Activated gamma-delta T cell treated with Interleukin-2 at 50 U/mL for 16 hours (primary cell): Measurements from ENCODE around the gene ZNF101.

Experiments used
- DNase-seq: peaks from one replicate; pipeline ENCODE4 v3.0.0-alpha.2; 2020

ZNF101 gene

DNA sequence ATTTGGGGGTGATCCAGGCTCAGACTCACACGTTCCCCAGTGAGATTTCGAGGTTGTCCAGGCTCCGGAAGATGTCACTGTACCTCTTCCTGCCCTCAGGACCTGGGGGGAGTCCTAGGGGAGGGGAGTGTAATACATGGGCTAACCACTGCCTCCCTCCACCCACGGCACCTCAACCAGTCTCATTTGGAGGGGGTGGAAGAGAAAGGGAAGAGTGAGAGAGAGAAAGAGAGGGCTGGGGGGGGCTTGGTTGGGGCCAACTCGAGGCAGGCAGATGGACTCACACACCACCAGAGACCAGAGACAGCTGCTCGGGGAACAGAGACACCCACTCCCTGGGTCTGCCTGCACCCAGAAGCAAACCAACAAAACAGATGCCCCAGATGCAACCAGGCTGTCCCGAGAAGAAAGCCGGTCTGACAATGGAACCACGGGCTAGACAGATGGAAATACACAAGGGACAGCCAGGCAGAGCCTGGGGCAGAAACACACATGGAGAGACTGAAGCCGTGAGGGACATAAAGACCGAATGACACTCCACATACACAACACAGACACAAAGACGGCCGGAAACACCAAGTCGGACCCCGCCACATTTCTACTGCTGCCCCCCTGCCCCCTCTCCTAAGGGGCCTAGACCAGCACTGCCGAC, 26.0 kb upstream of the ZNF101 start:
- DNase-seq = peak; percentile 52

DNA sequence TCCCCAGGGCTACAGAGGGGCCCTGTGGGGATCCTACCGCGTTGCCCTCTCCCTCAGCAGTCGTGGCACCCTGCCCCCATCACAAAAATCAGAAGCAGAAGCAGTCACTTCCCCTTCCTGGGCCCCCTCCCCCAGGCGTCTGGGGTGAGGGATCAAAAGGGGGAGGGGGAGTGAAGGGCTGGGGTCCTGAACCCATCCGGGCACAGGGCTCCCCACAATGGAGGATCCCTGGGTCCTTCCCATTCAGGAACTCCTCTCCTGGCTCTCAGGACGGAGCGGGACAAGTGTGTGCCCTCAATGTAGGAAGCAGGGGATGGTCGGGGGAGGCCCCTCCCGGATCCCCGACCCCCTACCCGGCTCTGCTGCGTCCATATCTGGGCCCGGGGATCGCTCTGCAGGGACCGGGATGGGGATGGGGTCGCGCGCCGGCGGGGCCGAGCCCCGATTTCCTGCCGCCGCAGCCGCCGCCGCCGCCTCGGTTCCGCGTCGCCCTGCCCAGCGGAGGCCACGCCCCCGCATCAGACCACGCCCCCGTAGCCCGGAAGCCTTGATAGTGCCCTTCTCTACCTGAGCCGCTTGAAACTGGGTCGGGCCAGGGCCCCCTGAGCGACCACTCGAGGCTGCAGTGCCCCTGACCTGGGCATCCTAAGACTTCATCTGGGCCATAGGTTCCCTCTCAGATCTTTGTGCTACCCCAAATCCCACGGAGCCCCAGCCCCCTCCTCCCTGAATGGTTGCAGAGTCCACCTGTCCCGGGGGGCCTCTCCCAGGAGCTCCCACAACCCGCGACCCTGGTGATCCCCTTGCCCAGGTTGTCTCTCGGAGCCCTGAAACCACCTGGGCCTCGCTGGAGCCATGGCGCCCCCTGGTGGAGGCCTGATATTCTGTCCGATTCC, 25.2 kb upstream of the ZNF101 start, which contains the start of gene GMIP:
TSS of gene GMIP (minus strand) at position 500 of the 896 bp plus-strand sequence. CDS start at position 372, 128 bp downstream.
- peak; percentile 92 for DNase-seq

DNA sequence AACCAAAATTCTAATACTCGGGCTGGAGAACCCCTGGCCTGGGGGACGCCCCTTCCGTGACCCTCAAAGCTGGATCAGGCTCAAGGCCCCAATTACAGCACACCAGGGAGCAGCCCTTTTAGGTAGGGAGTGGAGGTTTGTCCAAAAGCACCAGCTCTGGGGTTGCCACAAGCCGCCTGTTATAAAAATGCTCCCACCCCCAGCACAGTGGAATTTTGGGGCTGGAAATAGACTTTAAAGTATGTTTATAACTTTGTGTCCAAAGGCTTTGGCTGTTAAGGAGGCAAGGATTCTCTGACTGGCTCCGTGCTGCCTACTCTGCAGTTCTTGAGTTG, 24.6 kb upstream of the ZNF101 start:
- no peak for DNase-seq

DNA sequence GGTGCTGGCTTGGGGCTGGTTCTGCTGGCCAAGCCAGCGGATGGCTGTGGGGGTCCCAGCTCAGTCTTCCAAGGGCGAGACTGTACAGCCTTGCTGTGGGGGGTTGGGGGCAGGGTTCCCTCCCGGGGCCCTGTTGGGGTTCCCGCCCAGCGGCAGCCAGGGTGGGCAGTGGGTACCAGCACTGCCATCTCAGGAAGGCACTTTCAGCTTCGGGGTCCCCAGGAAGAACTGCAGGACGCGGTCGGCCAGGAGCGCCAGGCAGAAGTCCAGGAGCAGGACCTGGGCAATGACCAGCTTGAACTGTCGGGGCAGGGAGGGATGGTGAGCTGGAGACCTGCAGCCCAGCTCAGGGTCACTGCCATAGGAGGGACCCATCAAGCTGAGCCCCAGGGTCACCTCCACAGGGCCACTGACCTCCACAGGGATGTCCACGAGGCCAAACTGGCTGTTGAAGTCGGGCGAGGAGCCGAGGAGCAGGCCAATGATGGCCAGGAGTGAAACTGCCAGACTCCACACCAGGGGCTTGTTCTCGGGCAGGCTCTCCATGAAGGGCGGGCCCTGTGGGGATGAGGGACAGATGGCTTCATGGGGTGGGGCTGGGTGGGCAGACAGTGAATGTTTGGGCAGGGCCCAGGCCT, 23.3 kb upstream of the ZNF101 start:
- DNase-seq = no peak

DNA sequence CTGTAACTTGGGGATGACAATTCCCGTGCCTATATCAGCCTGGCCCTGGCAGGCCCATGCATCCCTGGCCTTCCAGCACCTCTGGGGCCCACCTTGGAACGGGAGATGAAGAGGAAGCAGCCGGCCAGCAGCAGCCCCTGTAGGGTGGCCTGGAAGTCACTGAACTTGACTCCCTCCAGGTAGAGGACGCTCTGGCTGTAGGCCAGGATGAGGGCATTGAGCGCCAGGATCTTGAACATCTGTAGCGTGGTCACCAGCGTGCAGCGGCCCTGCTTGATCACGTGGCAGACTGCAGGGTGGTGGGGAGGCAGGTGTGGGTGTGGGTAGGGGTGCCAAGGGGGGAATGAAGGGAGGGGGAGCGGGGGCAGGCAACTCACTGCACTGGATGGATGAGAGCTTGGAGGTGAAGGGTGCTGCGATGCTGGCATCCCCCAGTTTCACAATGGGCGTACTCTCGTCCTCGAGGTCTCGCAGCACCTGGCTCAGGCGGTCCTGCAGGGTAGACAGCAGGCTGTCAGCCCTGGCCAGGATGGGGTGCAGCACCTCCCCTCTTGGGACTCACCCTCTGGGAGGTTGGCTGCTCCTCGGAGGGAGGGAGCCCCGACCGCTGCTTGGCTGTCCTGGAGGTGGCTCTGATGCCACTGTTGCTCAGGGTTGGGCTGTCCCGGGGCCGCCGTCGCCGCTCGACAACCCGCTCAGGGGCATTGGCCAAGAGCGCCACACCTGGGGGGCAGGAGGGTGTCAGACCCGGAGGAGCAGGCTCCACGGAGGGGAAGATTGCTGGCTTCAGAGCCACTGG, 21.4 kb upstream of the ZNF101 start:
- no peak for DNase-seq

DNA sequence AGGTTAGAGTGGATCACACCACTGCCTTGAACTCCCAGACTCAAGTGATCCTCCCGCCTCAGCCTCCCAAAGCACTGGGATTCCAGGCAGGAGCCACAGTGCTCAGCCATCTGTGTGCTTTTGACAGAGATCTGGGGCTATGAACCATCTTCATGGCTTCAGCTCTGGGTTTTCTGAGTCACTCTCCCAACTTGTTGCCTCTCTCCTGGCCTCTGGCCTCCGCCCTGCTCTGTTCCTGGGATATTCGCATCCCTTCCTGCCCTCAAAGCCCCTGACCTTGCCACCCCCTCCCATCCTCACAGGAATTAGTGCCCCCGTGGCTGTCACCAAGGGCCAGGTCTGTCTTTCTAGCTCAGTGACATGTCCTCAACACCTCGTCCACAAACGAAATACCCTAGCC, 19.5 kb upstream of the ZNF101 start:
- no peak for DNase-seq

DNA sequence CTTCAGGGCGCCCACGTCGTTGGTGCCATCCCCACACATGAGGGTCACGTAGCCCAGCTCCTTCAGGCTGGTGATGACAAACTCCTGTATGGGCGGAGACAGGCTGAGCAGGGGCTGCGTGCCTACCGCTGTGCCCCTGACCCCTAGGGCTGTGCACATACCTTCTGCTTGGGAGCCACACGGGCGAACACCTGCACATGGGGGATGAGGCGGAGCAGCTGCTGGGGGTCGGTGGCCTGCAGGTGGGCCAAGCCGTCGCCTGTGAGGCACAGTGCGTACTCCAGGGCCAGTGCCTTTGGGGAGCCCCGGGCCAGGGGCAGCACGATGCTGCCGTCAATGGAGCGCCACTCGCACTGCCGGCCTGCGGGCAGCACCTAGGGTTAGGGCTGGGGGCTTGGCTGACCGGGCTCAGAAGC, 19.1 kb upstream of the ZNF101 start:
- no peak for DNase-seq

DNA sequence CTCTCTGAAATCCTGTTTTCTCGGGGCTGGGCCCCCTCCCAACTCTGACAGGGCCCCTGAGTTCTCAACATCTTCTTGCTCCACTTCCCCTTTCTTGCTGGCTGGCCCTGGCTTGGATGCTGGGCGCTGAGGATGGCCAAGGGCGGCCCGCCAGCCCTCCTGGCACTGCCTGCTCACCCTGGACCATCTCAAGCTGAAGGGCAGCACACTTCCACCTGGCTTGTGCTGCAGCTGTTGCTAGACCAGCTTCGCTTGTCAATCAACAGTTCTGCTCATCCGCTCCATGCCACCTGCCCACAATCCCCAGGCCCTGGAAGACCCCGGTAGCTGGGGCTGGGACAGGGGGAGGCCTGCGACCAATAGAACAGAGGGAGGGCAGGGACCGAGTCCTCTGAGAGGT, 18.3 kb upstream of the ZNF101 start:
- no peak for DNase-seq

DNA sequence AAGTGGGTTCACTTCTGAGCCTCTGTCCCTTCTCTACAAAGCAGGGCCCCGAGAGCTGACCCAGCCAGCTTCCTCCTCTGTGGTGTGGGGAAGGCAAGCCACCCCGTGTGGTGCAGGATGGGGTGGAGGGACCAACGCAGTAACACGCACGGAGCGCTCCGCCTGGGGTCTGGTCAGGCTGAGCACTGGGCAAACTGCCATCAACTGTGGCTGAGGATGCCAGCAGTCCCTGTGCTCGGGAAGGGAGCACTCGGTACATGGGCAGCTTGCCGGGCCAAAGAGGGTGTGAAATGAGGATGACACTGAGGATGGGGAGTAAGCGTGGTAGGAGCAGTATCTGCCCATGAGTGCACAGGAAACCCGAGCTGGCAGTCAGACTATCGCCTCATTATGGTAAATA, 17.6 kb upstream of the ZNF101 start:
- DNase-seq = no peak

DNA sequence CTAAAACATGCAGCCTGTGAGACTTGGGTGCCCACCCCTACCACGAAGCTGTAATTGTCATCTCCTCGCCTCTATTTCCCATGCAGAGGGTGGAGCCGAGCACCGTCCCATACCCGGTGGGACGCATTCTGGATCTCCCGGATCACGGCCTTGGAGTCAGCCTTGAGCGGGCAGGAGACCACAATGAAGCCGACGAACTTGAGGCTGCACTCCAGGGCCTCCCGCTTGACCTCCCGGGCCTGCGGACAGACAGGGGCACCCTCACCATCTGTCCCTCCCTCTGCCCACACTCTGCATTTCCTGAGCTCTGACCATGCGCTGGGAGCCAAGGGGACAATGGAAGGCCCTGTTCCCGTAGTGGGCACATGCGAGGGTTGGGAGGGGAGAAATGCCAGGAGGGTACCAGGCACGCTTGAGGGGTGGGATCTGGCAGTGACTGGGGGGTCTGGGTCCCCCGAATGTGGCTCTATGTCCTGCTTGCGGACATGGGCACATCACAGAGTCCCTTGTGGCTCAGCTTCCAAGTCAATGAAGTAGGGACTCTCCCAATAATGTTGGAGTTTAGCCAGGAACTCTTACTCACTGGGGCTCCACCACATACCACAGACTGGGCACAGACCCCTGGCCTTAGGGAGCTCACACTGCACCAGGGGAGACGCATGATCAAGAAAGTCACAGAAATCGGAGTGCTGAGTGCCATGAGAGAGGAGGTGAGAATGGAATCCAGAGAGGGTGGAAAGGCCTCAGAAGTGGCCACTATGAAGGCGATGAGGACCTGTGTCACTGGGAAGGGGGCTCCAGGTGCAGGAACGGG, 15.9 kb upstream of the ZNF101 start:
- no peak for DNase-seq

DNA sequence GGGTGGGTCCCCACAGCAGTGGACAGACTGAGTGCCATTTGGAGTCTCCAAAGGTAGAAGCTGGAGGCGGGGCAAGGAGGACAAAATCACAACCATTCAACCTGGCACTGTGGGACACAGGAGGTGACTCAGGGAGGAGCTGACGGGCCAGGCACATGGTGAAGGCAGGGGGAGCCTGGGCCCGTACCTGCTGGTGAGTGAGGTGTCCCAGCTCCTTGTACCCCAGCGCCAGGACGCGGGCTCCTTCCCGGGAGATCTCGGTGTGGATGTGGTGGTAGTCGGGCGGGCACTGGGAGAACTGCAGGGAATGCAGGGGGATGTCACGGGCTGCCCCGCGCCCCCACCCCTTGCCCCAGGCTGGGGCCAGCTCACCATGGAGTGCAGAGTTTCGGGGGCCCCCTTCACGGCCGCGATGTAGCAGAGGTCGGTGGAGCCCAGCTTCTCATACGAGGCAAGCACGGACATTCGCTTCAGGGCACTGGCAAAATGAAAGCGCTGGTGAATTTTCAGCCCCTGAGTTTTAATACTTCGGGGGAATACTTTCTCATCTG, 15.0 kb upstream of the ZNF101 start:
- no peak for DNase-seq

DNA sequence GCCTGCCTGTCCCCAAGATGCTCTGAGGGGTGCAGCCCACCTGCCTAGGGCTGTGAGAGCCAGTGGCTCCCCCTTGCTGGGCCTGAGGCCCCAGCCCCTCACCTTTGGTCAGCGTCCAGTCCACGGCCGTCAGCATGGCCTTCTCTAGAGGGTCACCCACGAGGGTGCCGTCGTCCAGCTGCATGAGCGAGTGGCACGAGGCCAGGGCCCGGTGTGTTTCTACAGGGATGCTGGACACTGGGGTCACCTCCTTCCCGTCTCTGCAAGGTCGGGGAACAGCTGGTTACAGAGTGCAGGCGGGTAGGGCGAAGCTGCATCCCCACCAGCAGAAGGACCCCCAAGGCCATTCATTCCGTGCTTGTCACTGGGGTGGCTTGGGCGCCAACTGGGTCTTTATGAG, 14.2 kb upstream of the ZNF101 start:
- DNase-seq = no peak

DNA sequence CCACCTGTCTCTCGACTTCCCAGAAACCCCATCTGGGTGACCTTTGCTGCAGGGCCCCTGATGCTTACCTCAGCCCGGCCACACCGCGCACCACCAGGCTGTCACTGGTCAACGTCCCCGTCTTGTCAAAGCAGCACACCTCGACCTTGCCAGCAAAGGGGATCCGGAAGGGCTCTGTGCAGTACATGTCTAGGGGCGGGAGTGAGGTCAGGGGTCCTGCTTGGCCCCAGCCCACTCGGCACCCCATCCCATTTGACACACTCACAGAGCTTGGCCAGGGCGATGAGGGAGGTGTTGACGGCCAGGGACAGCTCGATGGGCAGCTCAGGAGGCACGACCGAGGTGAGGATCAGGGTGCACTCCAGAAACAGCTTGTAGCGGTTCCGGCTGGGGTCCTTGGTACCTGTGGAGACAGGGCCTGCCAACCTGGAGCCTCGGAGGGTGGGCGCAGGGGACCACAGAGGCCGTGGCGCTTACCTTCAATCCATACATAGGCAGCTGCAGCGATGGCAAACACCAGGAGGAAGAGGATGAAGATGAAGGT, 13.5 kb upstream of the ZNF101 start:
- no peak for DNase-seq

DNA sequence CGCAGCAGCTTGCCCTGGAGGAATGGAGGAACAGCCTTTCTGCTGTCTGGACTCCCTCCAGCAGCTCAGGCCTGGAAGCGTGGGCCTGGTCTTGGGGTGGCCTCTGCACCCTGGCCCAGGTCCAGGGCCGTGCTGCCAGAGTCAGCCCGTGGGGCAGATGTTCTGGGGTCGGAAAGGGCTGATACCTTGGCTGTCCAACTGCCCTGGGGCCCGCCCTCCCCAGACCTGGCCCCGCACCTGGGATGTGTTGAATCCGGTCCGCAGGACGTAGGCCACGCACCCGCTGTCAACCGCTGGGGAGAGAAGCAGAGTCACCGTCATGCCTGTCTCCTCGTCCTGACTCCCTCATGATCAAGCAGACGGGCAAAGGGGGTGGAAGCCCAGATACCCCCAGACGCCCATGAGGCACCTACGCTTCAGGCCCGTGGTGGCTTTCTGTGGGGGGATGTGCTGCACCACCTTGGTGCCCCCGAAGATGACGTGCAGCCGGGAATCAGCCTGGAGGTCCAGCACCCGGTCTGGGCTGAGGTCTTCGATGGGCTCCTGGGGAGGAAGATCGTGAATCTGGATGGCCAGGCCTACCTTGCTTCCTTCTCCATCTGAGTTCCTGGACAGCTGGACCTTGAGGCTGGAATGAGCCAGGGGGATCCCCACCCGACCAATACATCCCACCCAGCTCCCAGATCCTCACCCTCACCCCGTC, 12.8 kb upstream of the ZNF101 start:
- no peak for DNase-seq

DNA sequence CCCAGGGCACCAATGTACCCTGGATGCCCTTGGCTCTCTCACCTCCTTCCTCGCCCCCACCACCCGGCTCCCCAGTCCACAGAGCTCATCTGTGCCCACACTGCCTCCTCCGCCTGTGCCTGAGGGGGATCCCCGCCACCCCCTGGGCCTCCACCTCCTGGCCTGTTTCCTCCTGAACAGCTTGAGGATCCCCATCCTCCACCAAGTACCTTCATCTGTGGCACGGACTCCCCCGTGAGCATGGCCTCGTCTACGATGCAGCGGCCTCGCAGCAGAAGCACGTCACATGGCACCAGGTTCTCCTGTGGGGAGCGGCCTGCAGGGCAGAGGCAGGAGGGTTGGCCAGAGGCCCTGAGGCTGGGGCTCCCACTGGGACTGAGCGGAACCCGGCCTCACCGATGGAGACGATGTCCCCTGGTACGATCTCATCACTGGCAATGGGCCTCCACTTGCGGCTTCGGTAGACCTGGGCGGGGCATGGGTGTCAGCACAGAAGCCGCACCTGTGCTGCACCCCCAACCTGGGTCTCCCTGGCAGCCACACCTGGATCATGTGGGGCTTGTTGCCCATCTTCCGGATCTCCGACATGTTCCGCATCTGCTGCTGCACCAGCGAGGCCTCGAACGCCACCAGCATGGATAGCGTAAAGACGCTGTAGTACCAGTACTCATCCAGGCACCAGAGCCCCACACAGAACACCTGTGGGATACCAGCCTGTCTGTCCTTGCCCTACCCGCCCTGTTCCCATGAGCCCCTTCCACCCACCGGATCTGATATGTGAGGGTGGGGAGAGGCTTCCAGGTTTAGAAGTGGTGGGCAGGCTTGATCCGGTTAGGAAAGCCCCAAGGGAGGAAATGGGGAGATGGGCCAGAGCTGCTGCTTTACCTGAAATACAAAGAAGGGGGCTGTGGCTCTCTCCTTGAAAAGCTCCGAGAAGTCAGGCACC, 11.9 kb upstream of the ZNF101 start:
- no peak for DNase-seq

DNA sequence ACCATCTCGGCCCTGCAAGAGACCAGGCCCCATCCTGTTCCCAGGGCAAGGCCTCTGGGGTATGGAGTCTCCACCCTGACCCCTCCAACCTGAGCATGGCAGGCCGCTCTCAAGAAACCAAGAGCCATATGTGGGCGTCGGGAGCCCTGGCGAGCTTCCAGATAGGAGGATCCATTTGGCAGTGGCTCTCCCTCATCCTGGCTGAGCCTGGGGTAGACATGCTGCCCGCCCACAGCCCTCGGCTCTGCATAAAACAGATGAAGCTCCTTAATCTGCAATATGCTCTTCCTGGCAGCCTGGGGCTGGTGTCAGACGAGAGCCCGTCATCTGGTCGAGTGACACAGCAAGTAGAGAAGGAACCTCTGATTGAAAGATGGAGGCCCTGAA, 11.2 kb upstream of the ZNF101 start:
- DNase-seq = no peak

DNA sequence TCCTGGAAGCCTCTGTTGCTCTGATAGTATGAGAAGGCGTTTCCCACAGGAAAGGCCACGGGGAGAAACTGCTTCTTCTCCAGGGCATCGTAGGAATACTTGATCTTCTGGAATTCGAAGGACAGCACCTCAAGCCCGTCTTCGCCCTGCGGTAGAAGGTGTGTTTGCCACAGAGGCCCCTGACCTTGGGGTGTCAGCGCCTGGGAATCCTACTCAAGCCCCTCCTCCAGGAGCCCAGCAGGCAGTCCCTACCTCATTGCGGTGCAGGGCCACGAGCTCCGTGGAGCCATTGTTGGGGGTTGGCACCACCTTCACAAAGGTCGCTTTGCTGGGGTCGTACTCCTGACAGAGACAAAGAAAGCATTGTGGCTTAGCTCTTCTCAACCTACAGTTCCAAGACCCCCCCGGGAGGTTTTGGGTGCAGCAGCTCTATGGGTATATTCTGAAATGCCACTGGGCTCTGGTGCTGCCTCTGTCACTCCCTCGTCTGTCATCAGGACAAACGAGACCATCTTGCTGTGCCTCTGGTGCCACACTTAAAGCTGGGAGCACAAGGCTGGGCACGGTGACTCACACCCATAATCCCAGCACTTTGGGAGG, 8.9 kb upstream of the ZNF101 start:
- no peak for DNase-seq

DNA sequence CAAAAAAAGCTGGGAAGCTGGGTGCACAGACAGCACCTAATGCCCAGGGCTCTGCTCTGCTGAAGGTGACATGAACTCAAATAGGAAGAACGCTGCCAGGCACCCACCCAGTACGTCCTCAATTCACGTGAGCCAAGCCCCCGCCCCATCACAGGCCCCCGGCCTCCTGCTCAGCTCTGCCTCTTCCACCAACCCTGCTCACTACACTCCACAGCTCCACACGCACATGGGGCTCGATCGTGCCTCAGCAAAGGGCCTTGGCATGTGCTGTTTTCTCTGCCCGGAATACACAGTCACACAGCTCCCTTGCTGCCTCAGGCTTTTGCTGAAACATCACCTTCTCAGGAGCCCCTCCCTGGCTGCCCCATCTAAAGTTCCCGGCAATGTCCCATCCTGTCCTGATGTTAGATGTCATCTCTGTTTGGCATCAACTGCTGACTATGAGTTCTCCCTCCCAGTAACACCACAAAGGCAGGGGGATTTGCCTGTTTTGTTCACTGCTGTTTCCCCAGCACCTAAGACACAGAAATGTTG, 7.4 kb upstream of the ZNF101 start:
- no peak for DNase-seq

DNA sequence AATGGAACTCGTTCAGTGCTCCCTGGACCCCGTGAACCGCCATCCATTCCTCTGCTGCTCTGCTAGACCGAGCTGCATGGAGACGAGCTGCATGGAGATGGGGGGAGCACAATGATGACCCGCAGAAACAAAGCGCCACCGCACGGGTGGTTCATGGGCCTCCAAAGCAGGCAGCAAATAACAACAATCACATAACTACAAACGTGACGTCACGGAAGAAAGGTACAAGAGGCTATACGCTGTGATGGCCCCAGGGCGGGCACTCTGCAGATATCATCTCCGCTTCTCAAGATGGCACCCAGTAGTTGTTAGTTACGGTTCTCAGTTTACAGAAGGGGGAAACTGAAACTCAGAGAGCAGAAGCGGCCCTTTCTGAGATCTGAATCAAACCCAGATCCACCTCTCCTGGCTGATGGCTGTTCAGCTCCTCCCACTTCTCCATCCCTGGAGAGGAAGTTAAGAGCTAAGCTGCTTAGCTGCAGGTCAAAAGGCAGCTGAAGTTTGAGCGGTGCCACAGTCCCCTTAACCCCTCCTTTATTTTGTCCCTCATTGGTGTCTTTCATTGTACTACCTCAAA, 6.9 kb upstream of the ZNF101 start:
- no peak for DNase-seq
